GM21515 (cell line): ENCODE measurements around the gene CAMTA1.

Experiments
- ATAC-seq: cut with Tn5 transposase; IDR thresholded peaks from one replicate; pipeline ENCODE4 v1.9.1; 2021; ENCODE audit not compliant: unreplicated experiment

The CAMTA1 gene

GRCh38 chr1:7671146-7671465, 885.9 kb downstream of the CAMTA1 start:
- no peak for ATAC-seq

GRCh38 chr1:7671676-7672075, 886.4 kb downstream of the CAMTA1 start:
- ATAC-seq, result no peak

GRCh38 chr1:7672864-7673263, 887.6 kb downstream of the CAMTA1 start:
- ATAC-seq, result no peak

- no peak for ATAC-seq
Observed at GRCh38 chr1:7674972-7675371, 889.7 kb downstream of the CAMTA1 start.

- no peak for ATAC-seq
Observed at GRCh38 chr1:7675431-7676273, 890.4 kb downstream of the CAMTA1 start.

GRCh38 chr1:7676274-7676945, 891.2 kb downstream of the CAMTA1 start:
- no peak for ATAC-seq

GRCh38 chr1:7677111-7677510, 891.9 kb downstream of the CAMTA1 start:
- ATAC-seq, result no peak

GRCh38 chr1:7677815-7678214, 892.6 kb downstream of the CAMTA1 start:
- ATAC-seq, result no peak

- ATAC-seq, result no peak
Observed at GRCh38 chr1:7678491-7679158, 893.4 kb downstream of the CAMTA1 start.

- no peak for ATAC-seq
Observed at GRCh38 chr1:7679159-7679872, 894.1 kb downstream of the CAMTA1 start.

- ATAC-seq, result no peak
Observed at GRCh38 chr1:7679873-7680206, 894.6 kb downstream of the CAMTA1 start.

- ATAC-seq, result no peak
Observed at GRCh38 chr1:7680207-7680954, 895.1 kb downstream of the CAMTA1 start.

GRCh38 chr1:7680955-7681268, 895.7 kb downstream of the CAMTA1 start:
- no peak for ATAC-seq

GRCh38 chr1:7681401-7681800, 896.1 kb downstream of the CAMTA1 start:
- ATAC-seq, result no peak

- no peak for ATAC-seq
Observed at GRCh38 chr1:7683521-7683920, 898.3 kb downstream of the CAMTA1 start.

- no peak for ATAC-seq
Observed at GRCh38 chr1:7684132-7684531, 898.9 kb downstream of the CAMTA1 start.

GRCh38 chr1:7684861-7685635, 899.8 kb downstream of the CAMTA1 start:
- ATAC-seq, result no peak

- ATAC-seq, result no peak
Observed at GRCh38 chr1:7686301-7686850, 901.1 kb downstream of the CAMTA1 start.

- no peak for ATAC-seq
Observed at GRCh38 chr1:7687411-7687810, 902.2 kb downstream of the CAMTA1 start.

GRCh38 chr1:7688659-7689058, 903.4 kb downstream of the CAMTA1 start:
- no peak for ATAC-seq
